ENCODE measurements around the gene PITX3. TPM values are rescaled to one million over a fixed set of nuclear protein-coding genes. Genes with fewer than 3 reads are reported as not detected.

Gene PITX3
- total RNA-seq (2013; cell fraction: nucleolus; rRNA removed) = not detected in 2 replicates
- total RNA-seq (2014; rRNA removed) = not detected in 2 replicates
- total RNA-seq (2014; rRNA removed; fragmentation: Illumina TruSeq; extraction: Trizol) = not detected in 2 replicates
- not detected in 2 replicates for total RNA-seq (2021)
- polyA plus RNA-seq (2011; ENCODE audit: low read depth) = not detected
- polyA plus RNA-seq (2011; rRNA removed) = not detected in 2 replicates
- not detected in 2 replicates for polyA plus RNA-seq (2011; cell fraction: cytosol; rRNA removed)
- polyA plus RNA-seq (2011; cell fraction: nucleus; rRNA removed) = not detected in 2 replicates
- polyA plus RNA-seq (2012) = not detected in 2 replicates
- polyA plus RNA-seq (2014; fragmentation: Illumina TruSeq; extraction: Trizol) = not detected in 2 replicates
- not detected for polyA plus RNA-seq (2014; fragmentation: Nextera tagmentation; extraction: Ambion mirVana)
- not detected in 2 replicates for polyA plus RNA-seq (2014; rRNA removed)
- not detected for polyA plus RNA-seq (2016; fragmentation: Nextera tagmentation; extraction: Ambion mirVana)
- polyA minus RNA-seq (2011; rRNA and poly(A)+ RNA removed) = not detected in 2 replicates
- not detected in 2 replicates for polyA minus RNA-seq (2011; cell fraction: cytosol; rRNA and poly(A)+ RNA removed)
- not detected in 2 replicates for polyA minus RNA-seq (2011; cell fraction: nucleus; rRNA and poly(A)+ RNA removed)
- not detected for Bru-seq, nascent RNA
- not detected for BruChase-seq, experiment 1, labeled RNA remaining after a 6-hour chase
- BruChase-seq, experiment 2, labeled RNA remaining after a 2-hour chase = not detected
- long read RNA-seq, experiment 1 = 0 reads
- long read RNA-seq, experiment 2 = 0 reads

GRCh38 chr10:102241444-102242117 lies at the start of gene PITX3:
Gene PITX3 (minus strand): TSS chr10:102241512. CDS start chr10:102232080, 9,432 bp downstream.
- no peak for DNase-seq (ENCODE audit: low read depth, low spot score)
- H3K36me3 ChIP-seq (ENCODE audit: control insufficient read depth in 2 of 2, insufficient read depth in 2 of 2, low read length in 1 of 2) = no peaks in the 10 kb centered on the region
- in situ Hi-C loops (cut with MboI) (no loop called here), intact Hi-C loops (cut with micrococcal nuclease; ENCODE audit: unreplicated experiment) (no loop called here)
- peaks cover 8 to 15% of the 10 kb centered on the region in 2 experiments for H3K27me3 ChIP-seq (replicated peaks in 1 of 2; ENCODE audit: control insufficient read depth in 2 of 2, insufficient read depth in 2 of 2, low read length in 1 of 2)
- ChIA-PET RAD21 (ENCODE audit: unreplicated experiment) (interaction anchor here (0.7 kb wide), 1 partner anchor 72 kb away, joined by 3 read pairs; no protein-coding TSS in a partner anchor), POLR2A (no interaction called here), CTCF (interaction anchor here (4.2 kb wide), 1 partner anchor 12 kb away, joined by 16 read pairs; no protein-coding TSS in a partner anchor), SMC1A (ENCODE audit: uncharacterized antibody, unreplicated experiment) (interaction anchor here (1.3 kb wide), 1 partner anchor 12 kb away, joined by 3 read pairs; no protein-coding TSS in a partner anchor)
- no peaks in the 10 kb centered on the region for H3K9me3 ChIP-seq (replicated peaks; ENCODE audit: control insufficient read depth, insufficient read depth, low read length)
- peak within 1 kb of the TSS; percentile 85 for H2AFZ ChIP-seq (ENCODE audit: control insufficient read depth, low read depth, low read length)
- peak; percentile 62 for FAIRE-seq
- H3K9ac ChIP-seq (ENCODE audit: control insufficient read depth, insufficient read depth, low read length) = no peak within 1 kb of the TSS
- no peaks in the 10 kb centered on the region for H4K20me1 ChIP-seq (ENCODE audit: control insufficient read depth, insufficient read depth)
- H3K4me1 ChIP-seq (ENCODE audit: control insufficient read depth, insufficient read depth, low read length) = peaks cover 4% of the 10 kb centered on the region; the same call in 1 of the 2 replicates
- no TSS peak for BruUV-seq (replicated peaks)
- ATAC-seq = peak; percentile 59
- peak within 1 kb of the TSS; percentile 85 for H3K4me2 ChIP-seq (ENCODE audit: control insufficient read depth, insufficient read depth)
- H3K4me3 ChIP-seq = peak within 1 kb of the TSS; percentile 65
- 16% methylated on average over 44 of the region's 57 CpGs for WGBS (ENCODE audit: insufficient coverage, insufficient replicate concordance, low lambda C conversion rate, missing lambda C conversion rate)
- H3K27ac ChIP-seq (ENCODE audit: control insufficient read depth, insufficient read depth) = no peak within 1 kb of the TSS
- peaks cover 13% of the 10 kb centered on the region for H3K79me2 ChIP-seq (ENCODE audit: control insufficient read depth, insufficient read depth, low read length)
- TF ChIP-seq MXI1 (IDR thresholded peaks at IDR 0.05; ENCODE audit: low read depth, low read length) = peak; percentile 68; the same call in 1 of the 2 replicates
- no peak for TF ChIP-seq RELB (IDR thresholded peaks at IDR 0.05; ENCODE audit: low read depth)
- no peak for TF ChIP-seq MTA3 (IDR thresholded peaks at IDR 0.05; ENCODE audit: borderline replicate concordance, low read length)
- TF ChIP-seq IRF5 (IDR thresholded peaks at IDR 0.05; ENCODE audit: borderline replicate concordance) = no peak
- TF ChIP-seq NR2F1 (conservative IDR thresholded peaks at IDR 0.05) = no peak
- no peak for TF ChIP-seq SIN3A (IDR thresholded peaks at IDR 0.05; ENCODE audit: low read depth, low read length)
- no peak for TF ChIP-seq ZZZ3 (IDR thresholded peaks at IDR 0.05; ENCODE audit: control insufficient read depth, insufficient read length, low read depth)
- no peak for TF ChIP-seq MYB (IDR thresholded peaks at IDR 0.05; ENCODE audit: borderline replicate concordance, low read depth, low read length)
- TF ChIP-seq IRF4 (IDR thresholded peaks at IDR 0.05; ENCODE audit: low read depth, low read length) = no peak
- TF ChIP-seq EP300 (IDR thresholded peaks at IDR 0.05; ENCODE audit: borderline replicate concordance in 1 of 2, control insufficient read depth in 1 of 2, low read depth in 2 of 2, low read length in 2 of 2) = no peak
- no peak for TF ChIP-seq RAD51 (IDR thresholded peaks at IDR 0.05)
- no peak for TF ChIP-seq ELK1 (IDR thresholded peaks at IDR 0.05; ENCODE audit: low read depth, low read length)
- TF ChIP-seq KLF5 (IDR thresholded peaks at IDR 0.05; ENCODE audit: partially characterized antibody) = no peak
- TF ChIP-seq RELA (IDR thresholded peaks at IDR 0.05; ENCODE audit: borderline replicate concordance, partially characterized antibody) = no peak

All from GM12878 (cell line).